GM23338 (cell line): ENCODE results near the gene MYOF. TPM values are rescaled to one million over a fixed set of nuclear protein-coding genes. Genes with fewer than 3 reads are reported as not detected.

Experiments
- ATAC-seq: fragments of 200-7000 bp; cut with Tn5 transposase; 3 replicates; pipeline ENCODE4 v1.9.1; 2020
- DNase-seq: peaks from one replicate; pipeline ENCODE4 v3.0.0-alpha.2; 2015; ENCODE audit warnings: low spot score
- H2AFZ ChIP-seq: fragments of 200-600 bp; sonication (generic); 2 replicates; pipeline ENCODE4 v1.8.0; 2016; ENCODE audit warnings: antibody characterized with exemption, mild to moderate bottlenecking, moderate library complexity
- H3F3A ChIP-seq: fragments of 200-600 bp; sonication (generic); replicated peaks from 2 replicates; pipeline ENCODE4 v1.8.0; 2017; ENCODE audit warnings: antibody characterized with exemption, mixed run types, low read depth
- H3K27ac ChIP-seq: fragments of 200-600 bp; sonication (generic); 2 replicates; pipeline ENCODE4 v1.6.1; 2016; ENCODE audit warnings: low read depth
- H3K27me3 ChIP-seq: fragments of 200-600 bp; sonication (generic); 2 replicates; pipeline ENCODE4 v1.8.0; 2016; ENCODE audit warnings: mild to moderate bottlenecking, mixed run types, moderate library complexity; ENCODE audit not compliant: insufficient read depth
- H3K36me3 ChIP-seq: fragments of 200-600 bp; sonication (generic); 2 replicates; pipeline ENCODE4 v1.8.0; 2016; ENCODE audit warnings: mild to moderate bottlenecking; ENCODE audit not compliant: insufficient read depth
- H3K4me1 ChIP-seq: fragments of 200-600 bp; sonication (generic); 2 replicates; pipeline ENCODE4 v1.8.0; 2016; ENCODE audit warnings: mild to moderate bottlenecking, moderate library complexity; ENCODE audit not compliant: insufficient read depth
- H3K4me2 ChIP-seq: fragments of 200-600 bp; sonication (generic); 2 replicates; pipeline ENCODE4 v1.7.1; 2017; ENCODE audit warnings: mixed run types
- H3K4me3 ChIP-seq: fragments of 200-600 bp; sonication (generic); 2 replicates; pipeline ENCODE4 v1.6.1; 2016; ENCODE audit warnings: mixed run types
- H3K79me2 ChIP-seq: fragments of 200-600 bp; sonication (generic); replicated peaks from 2 replicates; pipeline ENCODE4 v1.8.0; 2017; ENCODE audit warnings: mild to moderate bottlenecking; ENCODE audit not compliant: insufficient read depth
- H3K9me2 ChIP-seq: fragments of 200-600 bp; sonication (generic); 2 replicates; pipeline ENCODE4 v1.8.0; 2017; ENCODE audit not compliant: insufficient read depth
- H4K20me1 ChIP-seq: fragments of 200-600 bp; sonication (generic); replicated peaks from 2 replicates; pipeline ENCODE4 v1.8.0; 2017; ENCODE audit warnings: mild to moderate bottlenecking; ENCODE audit not compliant: insufficient read depth
- H3K27ac Mint-ChIP-seq: 2 replicates; pipeline ENCODE4 v1.8.0; 2020; ENCODE audit warnings: inconsistent platforms, mild to moderate bottlenecking, moderate library complexity, mixed read lengths
- H3K27me3 Mint-ChIP-seq: 3 replicates; pipeline ENCODE4 v1.8.0; 2022; ENCODE audit warnings: low read depth, mild to moderate bottlenecking, moderate library complexity, mixed read lengths, inconsistent platforms; ENCODE audit not compliant: insufficient read depth, poor library complexity
- H3K36me3 Mint-ChIP-seq: 3 replicates; pipeline ENCODE4 v1.8.0; 2021; ENCODE audit warnings: low read depth, mild to moderate bottlenecking, inconsistent platforms, moderate library complexity, mixed read lengths
- H3K4me1 Mint-ChIP-seq: 3 replicates; pipeline ENCODE4 v1.8.0; 2020; ENCODE audit warnings: mild to moderate bottlenecking, inconsistent platforms, mixed read lengths
- H3K4me3 Mint-ChIP-seq: 3 replicates; pipeline ENCODE4 v1.8.0; 2021; ENCODE audit warnings: moderate library complexity, mild to moderate bottlenecking, inconsistent platforms, mixed read lengths
- H3K9me3 Mint-ChIP-seq: 3 replicates; pipeline ENCODE4 v1.8.0; 2020; ENCODE audit warnings: moderate library complexity, mild to moderate bottlenecking, inconsistent platforms, mixed read lengths
- CREB1 ChIP-seq: fragments of 250-450 bp; sonication (Bioruptor Pico); IDR thresholded peaks from 2 replicates; pipeline ENCODE4 v1.5.0; 2020; ENCODE audit warnings: low read depth, mild to moderate bottlenecking, moderate library complexity
- EZH2 ChIP-seq: fragments of 200-600 bp; sonication (generic); IDR thresholded peaks from one replicate; pipeline ENCODE4 v1.8.0; 2017; ENCODE audit warnings: antibody characterized with exemption, mild to moderate bottlenecking, low read depth; ENCODE audit not compliant: unreplicated experiment
- EZH2phosphoT487 ChIP-seq: fragments of 200-600 bp; sonication (generic); IDR thresholded peaks from one replicate; pipeline ENCODE4 v1.8.1; 2018; ENCODE audit warnings: antibody characterized with exemption; ENCODE audit not compliant: unreplicated experiment
- JUNB ChIP-seq: IDR thresholded peaks from one replicate; pipeline ENCODE4 v1.6.1; 2016; ENCODE audit warnings: antibody characterized with exemption; ENCODE audit not compliant: unreplicated experiment
- NANOG ChIP-seq: IDR thresholded peaks from 2 replicates; pipeline ENCODE4 v1.6.1; 2016; ENCODE audit warnings: antibody characterized with exemption, borderline replicate concordance
- POLR2AphosphoS5 ChIP-seq: IDR thresholded peaks from 2 replicates; pipeline ENCODE4 v1.6.1; 2016; ENCODE audit warnings: antibody characterized with exemption, low read depth
- STAT1 ChIP-seq: IDR thresholded peaks from one replicate; pipeline ENCODE4 v1.6.1; 2016; ENCODE audit warnings: antibody characterized with exemption; ENCODE audit not compliant: unreplicated experiment
- ZNF114 ChIP-seq: fragments of 250-450 bp; sonication (Bioruptor Pico); IDR thresholded peaks from 2 replicates; pipeline ENCODE4 v1.5.0; 2020; ENCODE audit warnings: mild to moderate bottlenecking, moderate library complexity
- ZNF331 ChIP-seq: fragments of 250-450 bp; sonication (Bioruptor Pico); IDR thresholded peaks from 2 replicates; pipeline ENCODE4 v1.5.0; 2020; ENCODE audit warnings: low read depth, mild to moderate bottlenecking, moderate library complexity
- polyA plus RNA-seq: library from polyadenylated mRNA; unstranded; fragments of >200 nt; fragmentation: Nextera tagmentation; extraction: Ambion mirVana; gene quantifications from 2 replicates; pipeline ENCODE4 v1.2.1, GENCODE V29; 2016
- total RNA-seq: library from RNA; depleted of rRNA; stranded (reverse); fragments of >200 nt; shearing (Covaris generic); gene quantifications from 2 replicates; pipeline ENCODE4 v1.2.3, GENCODE V29; 2014
- TF ChIP-seq, protein P1 (sequence below), 2 experiments: fragments of 200-600 bp in 1 of 2; sonication (generic) in 1 of 2; conservative IDR thresholded peaks; 2 replicates each; pipeline versions ENCODE4 v1.5.1 to v1.6.1; 2016 to 2017; ENCODE audit warnings: antibody characterized with exemption in 2 of 2, low read depth in 2 of 2, mild to moderate bottlenecking in 2 of 2, moderate library complexity in 1 of 2
- TF ChIP-seq, protein P2 (sequence below): IDR thresholded peaks from 2 replicates; pipeline ENCODE4 v1.6.1; 2016; ENCODE audit warnings: antibody characterized with exemption
- TF ChIP-seq, protein P3 (sequence below): fragments of 250-450 bp; sonication (Bioruptor Pico); IDR thresholded peaks from 2 replicates; pipeline ENCODE4 v1.5.0; 2020; ENCODE audit warnings: mild to moderate bottlenecking, moderate library complexity
- TF ChIP-seq, protein P4 (sequence below): IDR thresholded peaks from one replicate; pipeline ENCODE4 v1.6.1; 2018; ENCODE audit warnings: antibody characterized with exemption; ENCODE audit not compliant: unreplicated experiment

MYOF gene
- total and polyA plus RNA-seq, 2 experiments from 2014 or later: 0.82 to 1.4 TPM

DNA sequence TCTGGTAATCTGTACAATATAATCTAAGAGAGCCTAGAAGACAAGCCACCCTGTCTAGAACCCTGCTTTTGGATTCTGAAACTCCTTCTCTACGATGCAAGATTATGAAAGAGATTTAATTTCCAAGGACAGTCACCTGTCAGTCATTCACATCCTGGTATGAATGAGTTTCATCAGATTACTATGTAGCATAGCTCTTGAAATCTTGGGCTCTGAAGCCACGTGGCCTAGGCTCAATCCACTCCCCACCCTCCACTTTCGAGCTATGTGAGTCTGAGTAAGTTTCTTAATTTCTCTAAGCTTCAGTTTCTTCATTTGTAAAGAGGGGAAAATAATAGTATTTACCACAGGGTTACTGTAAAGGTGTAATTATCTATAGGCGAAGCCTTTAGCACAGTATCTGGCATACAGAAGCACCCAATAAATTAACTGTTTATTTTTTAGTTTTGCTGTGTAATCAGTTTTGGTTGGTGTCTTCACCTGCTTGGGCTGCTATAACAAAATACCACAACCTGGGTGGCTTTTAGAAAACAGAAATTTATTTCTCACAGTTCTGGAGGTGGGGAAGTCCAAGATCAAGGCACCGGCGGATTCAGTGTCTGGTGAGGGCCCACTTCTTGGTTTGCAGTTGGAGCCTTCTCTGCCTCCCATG, 71.3 kb downstream of the MYOF start:
- DNase-seq: no peak
- Histone ChIP-seq H2AFZ (no peak overlapping the region), H3K4me3 (no peak overlapping the region), H3K9me2 (peaks cover 8% of the 10 kb centered on the region; the same call in 1 of the 2 replicates), H3K27ac (no peak overlapping the region), H3K4me2 (no peak overlapping the region), H3K27me3 (no peaks in the 10 kb centered on the region), H3K36me3 (no peaks in the 10 kb centered on the region), H3F3A (no peaks in the 10 kb centered on the region), H4K20me1 (no peaks in the 10 kb centered on the region), H3K4me1 (0 out of 2 replicates have a peak, but pooled peaks cover 3% of the 10 kb centered on the region), H3K79me2 (no peaks in the 10 kb centered on the region)
- Mint-ChIP-seq H3K27me3 (peaks cover 4% of the 10 kb centered on the region), H3K4me3 (no peak overlapping the region), H3K9me3 (peaks cover 8% of the 10 kb centered on the region; the same call in 2 of the 3 replicates), H3K36me3 (no peaks in the 10 kb centered on the region; the same call in 2 of the 3 replicates), H3K27ac (no peak overlapping the region), H3K4me1 (peaks cover 9% of the 10 kb centered on the region)
- ATAC-seq: no peak
- no peak for TF ChIP-seq JUNB
- TF ChIP-seq, protein P1, sequence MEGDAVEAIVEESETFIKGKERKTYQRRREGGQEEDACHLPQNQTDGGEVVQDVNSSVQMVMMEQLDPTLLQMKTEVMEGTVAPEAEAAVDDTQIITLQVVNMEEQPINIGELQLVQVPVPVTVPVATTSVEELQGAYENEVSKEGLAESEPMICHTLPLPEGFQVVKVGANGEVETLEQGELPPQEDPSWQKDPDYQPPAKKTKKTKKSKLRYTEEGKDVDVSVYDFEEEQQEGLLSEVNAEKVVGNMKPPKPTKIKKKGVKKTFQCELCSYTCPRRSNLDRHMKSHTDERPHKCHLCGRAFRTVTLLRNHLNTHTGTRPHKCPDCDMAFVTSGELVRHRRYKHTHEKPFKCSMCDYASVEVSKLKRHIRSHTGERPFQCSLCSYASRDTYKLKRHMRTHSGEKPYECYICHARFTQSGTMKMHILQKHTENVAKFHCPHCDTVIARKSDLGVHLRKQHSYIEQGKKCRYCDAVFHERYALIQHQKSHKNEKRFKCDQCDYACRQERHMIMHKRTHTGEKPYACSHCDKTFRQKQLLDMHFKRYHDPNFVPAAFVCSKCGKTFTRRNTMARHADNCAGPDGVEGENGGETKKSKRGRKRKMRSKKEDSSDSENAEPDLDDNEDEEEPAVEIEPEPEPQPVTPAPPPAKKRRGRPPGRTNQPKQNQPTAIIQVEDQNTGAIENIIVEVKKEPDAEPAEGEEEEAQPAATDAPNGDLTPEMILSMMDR (conservative IDR thresholded peaks at IDR 0.05; ENCODE audit: low read depth in 2 of 2): no peak
- TF ChIP-seq EZH2phosphoT487: no peak
- no peak for TF ChIP-seq ZNF114
- TF ChIP-seq, protein P2, sequence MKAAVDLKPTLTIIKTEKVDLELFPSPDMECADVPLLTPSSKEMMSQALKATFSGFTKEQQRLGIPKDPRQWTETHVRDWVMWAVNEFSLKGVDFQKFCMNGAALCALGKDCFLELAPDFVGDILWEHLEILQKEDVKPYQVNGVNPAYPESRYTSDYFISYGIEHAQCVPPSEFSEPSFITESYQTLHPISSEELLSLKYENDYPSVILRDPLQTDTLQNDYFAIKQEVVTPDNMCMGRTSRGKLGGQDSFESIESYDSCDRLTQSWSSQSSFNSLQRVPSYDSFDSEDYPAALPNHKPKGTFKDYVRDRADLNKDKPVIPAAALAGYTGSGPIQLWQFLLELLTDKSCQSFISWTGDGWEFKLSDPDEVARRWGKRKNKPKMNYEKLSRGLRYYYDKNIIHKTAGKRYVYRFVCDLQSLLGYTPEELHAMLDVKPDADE: no peak
- TF ChIP-seq, protein P3, sequence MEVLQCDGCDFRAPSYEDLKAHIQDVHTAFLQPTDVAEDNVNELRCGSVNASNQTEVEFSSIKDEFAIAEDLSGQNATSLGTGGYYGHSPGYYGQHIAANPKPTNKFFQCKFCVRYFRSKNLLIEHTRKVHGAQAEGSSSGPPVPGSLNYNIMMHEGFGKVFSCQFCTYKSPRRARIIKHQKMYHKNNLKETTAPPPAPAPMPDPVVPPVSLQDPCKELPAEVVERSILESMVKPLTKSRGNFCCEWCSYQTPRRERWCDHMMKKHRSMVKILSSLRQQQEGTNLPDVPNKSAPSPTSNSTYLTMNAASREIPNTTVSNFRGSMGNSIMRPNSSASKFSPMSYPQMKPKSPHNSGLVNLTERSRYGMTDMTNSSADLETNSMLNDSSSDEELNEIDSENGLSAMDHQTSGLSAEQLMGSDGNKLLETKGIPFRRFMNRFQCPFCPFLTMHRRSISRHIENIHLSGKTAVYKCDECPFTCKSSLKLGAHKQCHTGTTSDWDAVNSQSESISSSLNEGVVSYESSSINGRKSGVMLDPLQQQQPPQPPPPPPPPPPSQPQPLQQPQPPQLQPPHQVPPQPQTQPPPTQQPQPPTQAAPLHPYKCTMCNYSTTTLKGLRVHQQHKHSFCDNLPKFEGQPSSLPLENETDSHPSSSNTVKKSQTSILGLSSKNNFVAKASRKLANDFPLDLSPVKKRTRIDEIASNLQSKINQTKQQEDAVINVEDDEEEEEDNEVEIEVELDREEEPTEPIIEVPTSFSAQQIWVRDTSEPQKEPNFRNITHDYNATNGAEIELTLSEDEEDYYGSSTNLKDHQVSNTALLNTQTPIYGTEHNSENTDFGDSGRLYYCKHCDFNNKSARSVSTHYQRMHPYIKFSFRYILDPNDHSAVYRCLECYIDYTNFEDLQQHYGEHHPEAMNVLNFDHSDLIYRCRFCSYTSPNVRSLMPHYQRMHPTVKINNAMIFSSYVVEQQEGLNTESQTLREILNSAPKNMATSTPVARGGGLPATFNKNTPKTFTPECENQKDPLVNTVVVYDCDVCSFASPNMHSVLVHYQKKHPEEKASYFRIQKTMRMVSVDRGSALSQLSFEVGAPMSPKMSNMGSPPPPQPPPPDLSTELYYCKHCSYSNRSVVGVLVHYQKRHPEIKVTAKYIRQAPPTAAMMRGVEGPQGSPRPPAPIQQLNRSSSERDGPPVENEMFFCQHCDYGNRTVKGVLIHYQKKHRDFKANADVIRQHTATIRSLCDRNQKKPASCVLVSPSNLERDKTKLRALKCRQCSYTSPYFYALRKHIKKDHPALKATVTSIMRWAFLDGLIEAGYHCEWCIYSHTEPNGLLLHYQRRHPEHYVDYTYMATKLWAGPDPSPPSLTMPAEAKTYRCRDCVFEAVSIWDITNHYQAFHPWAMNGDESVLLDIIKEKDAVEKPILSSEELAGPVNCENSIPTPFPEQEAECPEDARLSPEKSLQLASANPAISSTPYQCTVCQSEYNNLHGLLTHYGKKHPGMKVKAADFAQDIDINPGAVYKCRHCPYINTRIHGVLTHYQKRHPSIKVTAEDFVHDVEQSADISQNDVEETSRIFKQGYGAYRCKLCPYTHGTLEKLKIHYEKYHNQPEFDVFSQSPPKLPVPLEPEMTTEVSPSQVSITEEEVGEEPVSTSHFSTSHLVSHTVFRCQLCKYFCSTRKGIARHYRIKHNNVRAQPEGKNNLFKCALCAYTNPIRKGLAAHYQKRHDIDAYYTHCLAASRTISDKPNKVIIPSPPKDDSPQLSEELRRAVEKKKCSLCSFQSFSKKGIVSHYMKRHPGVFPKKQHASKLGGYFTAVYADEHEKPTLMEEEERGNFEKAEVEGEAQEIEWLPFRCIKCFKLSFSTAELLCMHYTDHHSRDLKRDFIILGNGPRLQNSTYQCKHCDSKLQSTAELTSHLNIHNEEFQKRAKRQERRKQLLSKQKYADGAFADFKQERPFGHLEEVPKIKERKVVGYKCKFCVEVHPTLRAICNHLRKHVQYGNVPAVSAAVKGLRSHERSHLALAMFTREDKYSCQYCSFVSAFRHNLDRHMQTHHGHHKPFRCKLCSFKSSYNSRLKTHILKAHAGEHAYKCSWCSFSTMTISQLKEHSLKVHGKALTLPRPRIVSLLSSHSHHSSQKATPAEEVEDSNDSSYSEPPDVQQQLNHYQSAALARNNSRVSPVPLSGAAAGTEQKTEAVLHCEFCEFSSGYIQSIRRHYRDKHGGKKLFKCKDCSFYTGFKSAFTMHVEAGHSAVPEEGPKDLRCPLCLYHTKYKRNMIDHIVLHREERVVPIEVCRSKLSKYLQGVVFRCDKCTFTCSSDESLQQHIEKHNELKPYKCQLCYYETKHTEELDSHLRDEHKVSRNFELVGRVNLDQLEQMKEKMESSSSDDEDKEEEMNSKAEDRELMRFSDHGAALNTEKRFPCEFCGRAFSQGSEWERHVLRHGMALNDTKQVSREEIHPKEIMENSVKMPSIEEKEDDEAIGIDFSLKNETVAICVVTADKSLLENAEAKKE (CRISPR knock-in tag): no peak
- no peak for TF ChIP-seq STAT1
- no peak for TF ChIP-seq ZNF331 (CRISPR knock-in tag)
- TF ChIP-seq NANOG: no peak
- no peak for TF ChIP-seq EZH2
- no peak for TF ChIP-seq CREB1 (CRISPR knock-in tag)
- TF ChIP-seq, protein P4, sequence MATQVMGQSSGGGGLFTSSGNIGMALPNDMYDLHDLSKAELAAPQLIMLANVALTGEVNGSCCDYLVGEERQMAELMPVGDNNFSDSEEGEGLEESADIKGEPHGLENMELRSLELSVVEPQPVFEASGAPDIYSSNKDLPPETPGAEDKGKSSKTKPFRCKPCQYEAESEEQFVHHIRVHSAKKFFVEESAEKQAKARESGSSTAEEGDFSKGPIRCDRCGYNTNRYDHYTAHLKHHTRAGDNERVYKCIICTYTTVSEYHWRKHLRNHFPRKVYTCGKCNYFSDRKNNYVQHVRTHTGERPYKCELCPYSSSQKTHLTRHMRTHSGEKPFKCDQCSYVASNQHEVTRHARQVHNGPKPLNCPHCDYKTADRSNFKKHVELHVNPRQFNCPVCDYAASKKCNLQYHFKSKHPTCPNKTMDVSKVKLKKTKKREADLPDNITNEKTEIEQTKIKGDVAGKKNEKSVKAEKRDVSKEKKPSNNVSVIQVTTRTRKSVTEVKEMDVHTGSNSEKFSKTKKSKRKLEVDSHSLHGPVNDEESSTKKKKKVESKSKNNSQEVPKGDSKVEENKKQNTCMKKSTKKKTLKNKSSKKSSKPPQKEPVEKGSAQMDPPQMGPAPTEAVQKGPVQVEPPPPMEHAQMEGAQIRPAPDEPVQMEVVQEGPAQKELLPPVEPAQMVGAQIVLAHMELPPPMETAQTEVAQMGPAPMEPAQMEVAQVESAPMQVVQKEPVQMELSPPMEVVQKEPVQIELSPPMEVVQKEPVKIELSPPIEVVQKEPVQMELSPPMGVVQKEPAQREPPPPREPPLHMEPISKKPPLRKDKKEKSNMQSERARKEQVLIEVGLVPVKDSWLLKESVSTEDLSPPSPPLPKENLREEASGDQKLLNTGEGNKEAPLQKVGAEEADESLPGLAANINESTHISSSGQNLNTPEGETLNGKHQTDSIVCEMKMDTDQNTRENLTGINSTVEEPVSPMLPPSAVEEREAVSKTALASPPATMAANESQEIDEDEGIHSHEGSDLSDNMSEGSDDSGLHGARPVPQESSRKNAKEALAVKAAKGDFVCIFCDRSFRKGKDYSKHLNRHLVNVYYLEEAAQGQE: no peak
- TF ChIP-seq POLR2AphosphoS5: no peak
